AG09309 (cell line): ENCODE data around the gene NOD1.

ENCODE experiments used
- DNase-seq: peaks from one replicate; pipeline ENCODE4 v3.0.0-alpha.2; 2010; ENCODE audit warnings: low read depth
- H3K4me3 ChIP-seq: 2 replicates; pipeline ENCODE4 v1.5.1; 2011; ENCODE audit warnings: mild to moderate bottlenecking, low read depth, low read length, moderate library complexity; ENCODE audit not compliant: control insufficient read depth
- TF ChIP-seq, protein P1 (sequence below): IDR thresholded peaks from 2 replicates; pipeline ENCODE4 v1.5.1; 2011; ENCODE audit warnings: mild to moderate bottlenecking, low read depth, low read length, inconsistent platforms; ENCODE audit not compliant: insufficient read depth, control insufficient read depth; ENCODE audit errors: missing control alignments

The NOD1 gene

DNA sequence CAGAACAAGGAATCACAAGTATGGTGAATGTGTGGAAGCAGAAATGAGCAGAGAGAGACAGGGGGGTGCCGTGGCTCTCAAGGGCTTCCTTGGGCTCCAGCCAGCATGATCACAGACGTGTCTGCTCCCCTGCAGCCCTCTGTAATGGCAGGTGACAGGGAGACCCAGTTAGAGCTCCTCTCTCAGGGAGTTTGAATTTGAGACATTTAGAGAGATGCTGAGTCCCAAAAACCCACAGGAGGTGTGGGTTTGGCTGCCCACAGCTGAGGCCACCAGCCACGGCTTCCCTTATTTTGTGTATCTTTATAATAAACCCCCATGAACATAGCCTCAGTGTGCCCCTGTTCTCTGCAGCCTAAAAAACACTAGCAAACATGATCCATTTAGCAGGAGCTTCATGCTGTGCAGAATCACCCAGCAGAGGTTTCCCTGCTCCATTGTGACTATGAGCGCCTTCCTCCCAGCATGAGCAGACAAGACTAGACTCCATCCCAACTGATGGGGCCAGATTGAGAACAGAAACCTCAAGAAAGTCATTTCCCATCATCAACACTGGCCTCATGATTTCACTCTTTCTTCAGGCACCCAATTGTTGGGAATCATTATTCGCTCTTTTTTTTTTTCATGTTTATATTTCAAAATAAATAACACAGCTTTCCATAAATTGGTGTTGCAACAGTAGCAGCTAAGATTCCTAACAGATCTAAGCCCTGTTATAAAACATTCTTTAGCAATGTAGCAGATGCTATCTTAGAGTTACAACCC is 13.4 kb downstream of the NOD1 start:
- no peak overlapping the region for H3K4me3 ChIP-seq
- DNase-seq, result no peak
- TF ChIP-seq, protein P1, sequence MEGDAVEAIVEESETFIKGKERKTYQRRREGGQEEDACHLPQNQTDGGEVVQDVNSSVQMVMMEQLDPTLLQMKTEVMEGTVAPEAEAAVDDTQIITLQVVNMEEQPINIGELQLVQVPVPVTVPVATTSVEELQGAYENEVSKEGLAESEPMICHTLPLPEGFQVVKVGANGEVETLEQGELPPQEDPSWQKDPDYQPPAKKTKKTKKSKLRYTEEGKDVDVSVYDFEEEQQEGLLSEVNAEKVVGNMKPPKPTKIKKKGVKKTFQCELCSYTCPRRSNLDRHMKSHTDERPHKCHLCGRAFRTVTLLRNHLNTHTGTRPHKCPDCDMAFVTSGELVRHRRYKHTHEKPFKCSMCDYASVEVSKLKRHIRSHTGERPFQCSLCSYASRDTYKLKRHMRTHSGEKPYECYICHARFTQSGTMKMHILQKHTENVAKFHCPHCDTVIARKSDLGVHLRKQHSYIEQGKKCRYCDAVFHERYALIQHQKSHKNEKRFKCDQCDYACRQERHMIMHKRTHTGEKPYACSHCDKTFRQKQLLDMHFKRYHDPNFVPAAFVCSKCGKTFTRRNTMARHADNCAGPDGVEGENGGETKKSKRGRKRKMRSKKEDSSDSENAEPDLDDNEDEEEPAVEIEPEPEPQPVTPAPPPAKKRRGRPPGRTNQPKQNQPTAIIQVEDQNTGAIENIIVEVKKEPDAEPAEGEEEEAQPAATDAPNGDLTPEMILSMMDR, result no peak

DNA sequence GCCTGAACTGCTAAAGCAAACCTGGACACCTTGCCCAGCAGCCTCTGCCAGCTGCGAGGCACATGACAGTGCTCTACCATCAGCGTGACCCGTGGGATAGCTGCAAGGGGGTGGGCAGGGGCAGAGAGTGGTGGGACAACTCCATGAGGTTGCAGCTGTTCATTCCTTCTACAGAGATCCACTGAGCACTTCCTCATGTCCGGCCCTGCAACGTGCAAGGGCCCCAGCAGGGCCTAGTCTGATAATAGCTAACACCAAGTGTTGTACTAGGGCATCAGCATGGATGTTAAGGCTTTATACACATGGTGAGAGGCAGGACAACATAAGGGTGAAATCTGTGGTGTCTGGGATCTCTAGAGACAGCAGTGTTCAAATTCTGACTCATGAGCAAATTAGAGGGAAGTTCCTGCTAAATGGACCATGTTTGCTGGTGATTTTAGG is 14.3 kb downstream of the NOD1 start:
- H3K4me3 ChIP-seq, result no peak overlapping the region
- DNase-seq, result no peak
- TF ChIP-seq, protein P1, result no peak

- no peak overlapping the region for H3K4me3 ChIP-seq
- TF ChIP-seq, protein P1, result no peak
- no peak for DNase-seq
Observed at GRCh38 chr7:30463405-30464145, 15.0 kb downstream of the NOD1 start.

GRCh38 chr7:30462179-30462578 is 16.4 kb downstream of the NOD1 start:
- H3K4me3 ChIP-seq, result no peak overlapping the region
- no peak for DNase-seq
- TF ChIP-seq, protein P1, result no peak

- TF ChIP-seq, protein P1, result no peak
- no peak for DNase-seq
- H3K4me3 ChIP-seq, result no peak overlapping the region
Observed at GRCh38 chr7:30460246-30460633, 18.3 kb downstream of the NOD1 start.

GRCh38 chr7:30459591-30460245 is 18.9 kb downstream of the NOD1 start:
- peak; percentile 91 for DNase-seq
- H3K4me3 ChIP-seq, result no peak overlapping the region; the same call in 1 of the 2 replicates
- TF ChIP-seq, protein P1, result no peak
